WTC11 (cell line): ENCODE data around the gene SLC25A45.

ENCODE experiments used
- AFF4 ChIP-seq: sonication (generic); formaldehyde crosslinking; IDR thresholded peaks from 2 replicates; pipeline ENCODE4 v1.8.1; 2023; ENCODE audit warnings: mild to moderate bottlenecking, missing genetic modification reagents, borderline replicate concordance
- CTCF ChIP-seq: fragments of 200-600 bp; IDR thresholded peaks from 2 replicates; pipeline ENCODE4 v1.8.0; 2022; ENCODE audit warnings: antibody characterized with exemption

GRCh38 chr11:65389294-65389980 is 7.0 kb upstream of the SLC25A45 start:
- TF ChIP-seq CTCF (no peak), AFF4 (CRISPR knock-in tag) (no peak)
